Liver (tissue), 9 donors: ENCODE data around the gene C1QTNF12. TPM values are rescaled to one million over a fixed set of nuclear protein-coding genes. Genes with fewer than 3 reads are reported as not detected.

Experiments used
- DNase-seq: peaks from one replicate; pipeline ENCODE4 v3.0.0-alpha.2; 2017; ENCODE audit warnings: low spot score
- H3K27ac ChIP-seq, 2 donors: one replicate each; pipeline ENCODE4 v1.7.0; 2013; ENCODE audit warnings: inconsistent platforms in 2 of 2, low read length in 2 of 2, control low read depth in 1 of 2, low read depth in 1 of 2, mild to moderate bottlenecking in 1 of 2
- H3K27me3 ChIP-seq, 4 donors: one replicate each; pipeline versions ENCODE4 v1.6.1 to v1.7.0; 2013; ENCODE audit warnings: low read length in 3 of 4, inconsistent platforms in 1 of 4, mild to moderate bottlenecking in 1 of 4, moderate library complexity in 1 of 4; ENCODE audit not compliant: control insufficient read depth in 4 of 4, insufficient read depth in 4 of 4
- H3K36me3 ChIP-seq, 4 donors: one replicate each; pipeline versions ENCODE4 v1.6.1 to v1.7.0; 2013; ENCODE audit warnings: low read length in 3 of 4, mild to moderate bottlenecking in 3 of 4, low read depth in 1 of 4, moderate library complexity in 1 of 4; ENCODE audit not compliant: control insufficient read depth in 4 of 4, insufficient read depth in 3 of 4
- H3K4me1 ChIP-seq, 4 donors: one replicate each; pipeline versions ENCODE4 v1.6.1 to v1.7.0; 2013; ENCODE audit warnings: low read length in 3 of 4, mild to moderate bottlenecking in 3 of 4, moderate library complexity in 1 of 4; ENCODE audit not compliant: control insufficient read depth in 4 of 4, insufficient read depth in 4 of 4
- H3K4me3 ChIP-seq, 3 donors: one replicate each; pipeline versions ENCODE4 v1.6.1 to v1.7.0; 2013; ENCODE audit warnings: low read length in 3 of 3, control low read depth in 1 of 3, low read depth in 1 of 3, mild to moderate bottlenecking in 1 of 3
- H3K9ac ChIP-seq, 2 donors: one replicate each; pipeline ENCODE4 v1.7.0; 2013; ENCODE audit warnings: low read length in 2 of 2, mild to moderate bottlenecking in 2 of 2, moderate library complexity in 2 of 2, control low read depth in 1 of 2, low read depth in 1 of 2
- H3K9me3 ChIP-seq, 4 donors: one replicate each; pipeline versions ENCODE4 v1.6.1 to v1.7.0; 2013; ENCODE audit warnings: low read length in 3 of 4; ENCODE audit not compliant: control insufficient read depth in 4 of 4
- EGR1 ChIP-seq, 2 donors: IDR thresholded peaks; 2 replicates each; pipeline ENCODE4 v1.6.1; 2016 to 2018; ENCODE audit warnings: antibody characterized with exemption in 2 of 2, low read depth in 2 of 2
- FOXA2 ChIP-seq: IDR thresholded peaks from 2 replicates; pipeline ENCODE4 v1.6.1; 2016; ENCODE audit warnings: antibody characterized with exemption
- GABPA ChIP-seq, 2 donors: IDR thresholded peaks in 1 of 2; conservative IDR thresholded peaks in 1 of 2; 2 replicates each; pipeline ENCODE4 v1.6.1; 2016; ENCODE audit warnings: antibody characterized with exemption in 2 of 2, mild to moderate bottlenecking in 1 of 2, moderate library complexity in 1 of 2
- HNF4A ChIP-seq, 2 donors: conservative IDR thresholded peaks; 2 replicates each; pipeline ENCODE4 v1.6.1; 2016; ENCODE audit warnings: antibody characterized with exemption in 2 of 2, mild to moderate bottlenecking in 2 of 2
- NR2F2 ChIP-seq: IDR thresholded peaks from 2 replicates; pipeline ENCODE4 v1.6.1; 2016; ENCODE audit warnings: antibody characterized with exemption
- RXRA ChIP-seq, 2 donors: IDR thresholded peaks; 2 replicates each; pipeline ENCODE4 v1.6.1; 2017 to 2018; ENCODE audit warnings: antibody characterized with exemption in 2 of 2, mild to moderate bottlenecking in 1 of 2
- SP1 ChIP-seq: IDR thresholded peaks from 2 replicates; pipeline ENCODE4 v1.6.1; 2018; ENCODE audit warnings: antibody characterized with exemption, mild to moderate bottlenecking
- TAF1 ChIP-seq: conservative IDR thresholded peaks from 2 replicates; pipeline ENCODE4 v1.6.1; 2016; ENCODE audit warnings: antibody characterized with exemption, mild to moderate bottlenecking
- WGBS: extraction: QIAGEN DNeasy Blood & Tissue Kit; methylation state at CpG from one replicate; pipeline ENCODE4 v1.1.7; 2013; 5-methylcytosine and 5-hydroxymethylcytosine counted together
- polyA plus RNA-seq, 2 donors: library from polyadenylated mRNA; stranded (reverse) in 1 of 2; unstranded in 1 of 2; fragments of 200-250 nt in 1 of 2; fragments of >200 nt in 1 of 2; fragmentation: Nextera tagmentation in 1 of 2; extraction: Ambion mirVana in 1 of 2; gene quantifications; one replicate each; pipeline versions ENCODE4 v1.2.1 to v1.2.3, GENCODE V29; 2013 to 2015
- total RNA-seq, 2 donors: library from RNA; depleted of rRNA; stranded (reverse); fragments of >200 nt; gene quantifications; one replicate each; pipeline ENCODE4 v1.2.3, GENCODE V29; 2014
- TF ChIP-seq, protein P1 (sequence below): fragments of 150-350 bp; IDR thresholded peaks from 2 replicates; pipeline ENCODE4 v1.5.1; 2017; ENCODE audit warnings: improper control_type of control experiment, low read depth, low read length; ENCODE audit not compliant: missing input control
- TF ChIP-seq, protein P2 (sequence below): IDR thresholded peaks from 2 replicates; pipeline ENCODE4 v1.6.1; 2016; ENCODE audit warnings: antibody characterized with exemption
- TF ChIP-seq, protein P3 (sequence below): IDR thresholded peaks from 2 replicates; pipeline ENCODE4 v1.6.1; 2016; ENCODE audit warnings: antibody characterized with exemption, mild to moderate bottlenecking
- TF ChIP-seq, protein P4 (sequence below): IDR thresholded peaks from 2 replicates; pipeline ENCODE4 v1.6.1; 2016; ENCODE audit warnings: antibody characterized with exemption
- TF ChIP-seq, protein P5 (sequence below): IDR thresholded peaks from 2 replicates; pipeline ENCODE4 v1.6.1; 2016; ENCODE audit warnings: antibody characterized with exemption
- donor health status: healthy.
- donor health status: healthy.
- donor health status: healthy.
- donor health status: healthy.
- donor health status: healthy.

The C1QTNF12 gene
- total and polyA plus RNA-seq, 4 donors, result 0.39 to 0.40 TPM; not detected in 2

DNA sequence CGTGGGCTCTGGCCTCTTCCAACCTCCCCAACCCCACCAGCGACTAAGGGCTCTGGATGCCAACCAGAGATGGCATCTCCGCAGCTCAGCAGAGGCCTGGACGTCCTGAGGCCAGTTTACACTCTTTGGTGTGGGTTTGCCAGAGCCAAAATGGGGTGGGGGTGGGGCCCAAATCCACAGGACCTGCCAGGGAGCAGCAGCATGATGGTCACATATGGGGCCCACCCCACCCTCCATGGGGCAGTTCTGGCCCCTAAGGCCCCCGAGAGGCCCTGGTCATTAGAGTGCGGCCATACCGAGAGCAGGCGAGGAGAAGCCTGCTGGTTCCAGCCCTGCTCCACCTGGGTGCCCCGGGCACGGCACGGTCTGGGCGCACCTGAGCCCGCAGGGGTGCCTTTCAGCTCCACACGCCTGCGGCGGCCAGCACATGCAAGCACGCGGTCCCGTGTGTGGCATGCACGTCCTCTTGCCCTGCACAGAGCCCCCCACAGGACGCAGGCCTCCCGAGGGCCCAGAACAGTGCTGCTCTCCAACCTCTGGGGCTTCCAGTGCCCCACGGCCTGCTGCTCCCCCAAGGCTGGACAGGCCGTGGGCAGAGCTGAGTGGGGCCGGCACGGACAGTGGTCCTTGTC, 4.8 kb downstream of the C1QTNF12 start:
- DNase-seq, result no peak
- Histone ChIP-seq H3K9ac (no peak overlapping the region), H3K4me3 (no peak overlapping the region), H3K4me1 (peaks cover 9 to 24% (median 16%) of the 10 kb centered on the region in 4 donors), H3K27ac (no peak overlapping the region), H3K36me3 (no peaks in the 10 kb centered on the region), H3K27me3 (no peaks in the 10 kb centered on the region), H3K9me3 (no peaks in the 10 kb centered on the region)
- TF ChIP-seq NR2F2 (no peak), SP1 (no peak), HNF4A (conservative IDR thresholded peaks at IDR 0.05) (no peak), TAF1 (no peak), EGR1 (IDR thresholded peaks at IDR 0.05; ENCODE audit: low read depth in 2 of 2) (no peak), RXRA (IDR thresholded peaks at IDR 0.05) (no peak), FOXA2 (no peak), GABPA (IDR thresholded peaks at IDR 0.05 in 1 of 2, conservative IDR thresholded peaks at IDR 0.05 in 1 of 2) (no peak)
- TF ChIP-seq, protein P1, sequence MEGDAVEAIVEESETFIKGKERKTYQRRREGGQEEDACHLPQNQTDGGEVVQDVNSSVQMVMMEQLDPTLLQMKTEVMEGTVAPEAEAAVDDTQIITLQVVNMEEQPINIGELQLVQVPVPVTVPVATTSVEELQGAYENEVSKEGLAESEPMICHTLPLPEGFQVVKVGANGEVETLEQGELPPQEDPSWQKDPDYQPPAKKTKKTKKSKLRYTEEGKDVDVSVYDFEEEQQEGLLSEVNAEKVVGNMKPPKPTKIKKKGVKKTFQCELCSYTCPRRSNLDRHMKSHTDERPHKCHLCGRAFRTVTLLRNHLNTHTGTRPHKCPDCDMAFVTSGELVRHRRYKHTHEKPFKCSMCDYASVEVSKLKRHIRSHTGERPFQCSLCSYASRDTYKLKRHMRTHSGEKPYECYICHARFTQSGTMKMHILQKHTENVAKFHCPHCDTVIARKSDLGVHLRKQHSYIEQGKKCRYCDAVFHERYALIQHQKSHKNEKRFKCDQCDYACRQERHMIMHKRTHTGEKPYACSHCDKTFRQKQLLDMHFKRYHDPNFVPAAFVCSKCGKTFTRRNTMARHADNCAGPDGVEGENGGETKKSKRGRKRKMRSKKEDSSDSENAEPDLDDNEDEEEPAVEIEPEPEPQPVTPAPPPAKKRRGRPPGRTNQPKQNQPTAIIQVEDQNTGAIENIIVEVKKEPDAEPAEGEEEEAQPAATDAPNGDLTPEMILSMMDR, result no peak
- TF ChIP-seq, protein P2, sequence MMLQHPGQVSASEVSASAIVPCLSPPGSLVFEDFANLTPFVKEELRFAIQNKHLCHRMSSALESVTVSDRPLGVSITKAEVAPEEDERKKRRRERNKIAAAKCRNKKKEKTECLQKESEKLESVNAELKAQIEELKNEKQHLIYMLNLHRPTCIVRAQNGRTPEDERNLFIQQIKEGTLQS, result no peak
- TF ChIP-seq, protein P3, sequence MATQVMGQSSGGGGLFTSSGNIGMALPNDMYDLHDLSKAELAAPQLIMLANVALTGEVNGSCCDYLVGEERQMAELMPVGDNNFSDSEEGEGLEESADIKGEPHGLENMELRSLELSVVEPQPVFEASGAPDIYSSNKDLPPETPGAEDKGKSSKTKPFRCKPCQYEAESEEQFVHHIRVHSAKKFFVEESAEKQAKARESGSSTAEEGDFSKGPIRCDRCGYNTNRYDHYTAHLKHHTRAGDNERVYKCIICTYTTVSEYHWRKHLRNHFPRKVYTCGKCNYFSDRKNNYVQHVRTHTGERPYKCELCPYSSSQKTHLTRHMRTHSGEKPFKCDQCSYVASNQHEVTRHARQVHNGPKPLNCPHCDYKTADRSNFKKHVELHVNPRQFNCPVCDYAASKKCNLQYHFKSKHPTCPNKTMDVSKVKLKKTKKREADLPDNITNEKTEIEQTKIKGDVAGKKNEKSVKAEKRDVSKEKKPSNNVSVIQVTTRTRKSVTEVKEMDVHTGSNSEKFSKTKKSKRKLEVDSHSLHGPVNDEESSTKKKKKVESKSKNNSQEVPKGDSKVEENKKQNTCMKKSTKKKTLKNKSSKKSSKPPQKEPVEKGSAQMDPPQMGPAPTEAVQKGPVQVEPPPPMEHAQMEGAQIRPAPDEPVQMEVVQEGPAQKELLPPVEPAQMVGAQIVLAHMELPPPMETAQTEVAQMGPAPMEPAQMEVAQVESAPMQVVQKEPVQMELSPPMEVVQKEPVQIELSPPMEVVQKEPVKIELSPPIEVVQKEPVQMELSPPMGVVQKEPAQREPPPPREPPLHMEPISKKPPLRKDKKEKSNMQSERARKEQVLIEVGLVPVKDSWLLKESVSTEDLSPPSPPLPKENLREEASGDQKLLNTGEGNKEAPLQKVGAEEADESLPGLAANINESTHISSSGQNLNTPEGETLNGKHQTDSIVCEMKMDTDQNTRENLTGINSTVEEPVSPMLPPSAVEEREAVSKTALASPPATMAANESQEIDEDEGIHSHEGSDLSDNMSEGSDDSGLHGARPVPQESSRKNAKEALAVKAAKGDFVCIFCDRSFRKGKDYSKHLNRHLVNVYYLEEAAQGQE, result no peak
- TF ChIP-seq, protein P4, sequence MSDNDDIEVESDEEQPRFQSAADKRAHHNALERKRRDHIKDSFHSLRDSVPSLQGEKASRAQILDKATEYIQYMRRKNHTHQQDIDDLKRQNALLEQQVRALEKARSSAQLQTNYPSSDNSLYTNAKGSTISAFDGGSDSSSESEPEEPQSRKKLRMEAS, result no peak
- TF ChIP-seq, protein P5, sequence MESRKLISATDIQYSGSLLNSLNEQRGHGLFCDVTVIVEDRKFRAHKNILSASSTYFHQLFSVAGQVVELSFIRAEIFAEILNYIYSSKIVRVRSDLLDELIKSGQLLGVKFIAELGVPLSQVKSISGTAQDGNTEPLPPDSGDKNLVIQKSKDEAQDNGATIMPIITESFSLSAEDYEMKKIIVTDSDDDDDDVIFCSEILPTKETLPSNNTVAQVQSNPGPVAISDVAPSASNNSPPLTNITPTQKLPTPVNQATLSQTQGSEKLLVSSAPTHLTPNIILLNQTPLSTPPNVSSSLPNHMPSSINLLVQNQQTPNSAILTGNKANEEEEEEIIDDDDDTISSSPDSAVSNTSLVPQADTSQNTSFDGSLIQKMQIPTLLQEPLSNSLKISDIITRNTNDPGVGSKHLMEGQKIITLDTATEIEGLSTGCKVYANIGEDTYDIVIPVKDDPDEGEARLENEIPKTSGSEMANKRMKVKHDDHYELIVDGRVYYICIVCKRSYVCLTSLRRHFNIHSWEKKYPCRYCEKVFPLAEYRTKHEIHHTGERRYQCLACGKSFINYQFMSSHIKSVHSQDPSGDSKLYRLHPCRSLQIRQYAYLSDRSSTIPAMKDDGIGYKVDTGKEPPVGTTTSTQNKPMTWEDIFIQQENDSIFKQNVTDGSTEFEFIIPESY, result no peak
- WGBS, result 90% methylated on average over 26 of the region's 26 CpGs
